HCT116 (cell line): Measurements from ENCODE around the gene MINDY3. TPM values are rescaled to one million over a fixed set of nuclear protein-coding genes. Genes with fewer than 3 reads are reported as not detected.

ENCODE experiments used
- ATAC-seq: fragments of 200-7000 bp; cut with Tn5 transposase; 2 replicates; pipeline ENCODE4 v1.9.1; 2020; ENCODE audit warnings: mild to moderate bottlenecking, moderate library complexity
- BruUV-seq: library from RNA; stranded (reverse); fragments of 400-500 nt; replicated peaks from 2 replicates; lab custom pipeline; 2021; lab: Mats Ljungman, UMichigan
- CTCF ChIA-PET: fragments of 300-600 bp; sonication (Branson Sonifier 250); formaldehyde crosslinking; loops from one replicate; lab custom pipeline; 2021; ENCODE audit warnings: antibody characterized with exemption; lab: Charles Lee
- POLR2A ChIA-PET: fragments of 300-600, 350-600 bp; sonication (Branson Sonifier 250); formaldehyde crosslinking; loops from one replicate; lab custom pipeline; 2021; ENCODE audit warnings: antibody characterized with exemption; lab: Charles Lee
- RAD21 ChIA-PET, 2 experiments: fragments of 300-600 bp; sonication (Branson Sonifier 250); formaldehyde crosslinking; loops; one replicate each; lab custom pipeline; 2023; ENCODE audit warnings: low total read pairs in 2 of 2; ENCODE audit not compliant: uncharacterized antibody in 2 of 2, unreplicated experiment in 2 of 2, low non-redundant PET in 1 of 2; lab: Charles Lee
- DNase-seq: peaks from one replicate; pipeline ENCODE4 v3.0.0-alpha.2; 2010; ENCODE audit warnings: low read depth, low spot score
- H2AFZ ChIP-seq: fragments of 200-600 bp; shearing (Covaris generic), sonication (generic); 2 replicates; pipeline ENCODE4 v1.6.1; 2017; ENCODE audit warnings: low read depth, mixed run types, mixed read lengths, antibody characterized with exemption, low read length; ENCODE audit not compliant: poor library complexity, severe bottlenecking
- H3K27ac ChIP-seq: 2 replicates; pipeline ENCODE4 v1.5.1; 2012; ENCODE audit warnings: low read depth, low read length
- H3K27me3 ChIP-seq: fragments of 200-600 bp; sonication (generic); 2 replicates; pipeline ENCODE4 v1.6.1; 2016; ENCODE audit warnings: mixed run types, low read length, mixed read lengths; ENCODE audit not compliant: insufficient read depth
- H3K36me3 ChIP-seq, 2 experiments: fragments of 200-500 bp in 1 of 2; fragments of 200-600 bp in 1 of 2; sonication (Bioruptor generic) in 1 of 2; sonication (generic) in 1 of 2; 2 replicates each; pipeline versions ENCODE4 v1.5.1 to v1.6.1; 2014 to 2016; ENCODE audit warnings: low read length in 2 of 2, inconsistent platforms in 1 of 2, mixed read lengths in 1 of 2, mixed run types in 1 of 2; ENCODE audit not compliant: insufficient read depth in 2 of 2, control insufficient read depth in 1 of 2
- H3K4me1 ChIP-seq, 2 experiments: fragments of 200-600 bp in 1 of 2; sonication (generic) in 1 of 2; 2 replicates each; pipeline versions ENCODE4 v1.5.1 to v1.6.1; 2012 to 2017; ENCODE audit warnings: low read length in 2 of 2, inconsistent platforms in 1 of 2, mild to moderate bottlenecking in 1 of 2, mixed read lengths in 1 of 2, mixed run types in 1 of 2, moderate library complexity in 1 of 2; ENCODE audit not compliant: insufficient read depth in 2 of 2, control insufficient read depth in 1 of 2
- H3K4me2 ChIP-seq: fragments of 200-600 bp; sonication (generic); 2 replicates; pipeline ENCODE4 v1.6.1; 2017; ENCODE audit warnings: mixed run types, low read length, mixed read lengths
- H3K4me3 ChIP-seq, 2 experiments: fragments of 200-600 bp in 1 of 2; sonication (generic) in 1 of 2; replicated peaks in 1 of 2; 2 replicates each; pipeline ENCODE4 v1.5.1; 2011 to 2016; ENCODE audit warnings: low read length in 2 of 2, control low read depth in 1 of 2, low read depth in 1 of 2, mild to moderate bottlenecking in 1 of 2, mixed read lengths in 1 of 2, mixed run types in 1 of 2
- H3K79me2 ChIP-seq: fragments of 200-600 bp; sonication (generic); 2 replicates; pipeline ENCODE4 v1.6.1; 2017; ENCODE audit warnings: mild to moderate bottlenecking, mixed run types, low read length, moderate library complexity, mixed read lengths; ENCODE audit not compliant: insufficient read depth
- H3K9ac ChIP-seq: fragments of 200-600 bp; sonication (generic); 2 replicates; pipeline ENCODE4 v1.6.1; 2016; ENCODE audit warnings: low read length, mixed read lengths
- H3K9me2 ChIP-seq: fragments of 200-600 bp; sonication (generic), shearing (Covaris generic); 2 replicates; pipeline ENCODE4 v1.6.1; 2017; ENCODE audit warnings: mixed run types, mild to moderate bottlenecking, moderate library complexity; ENCODE audit not compliant: insufficient read depth
- H3K9me3 ChIP-seq, 2 experiments: fragments of 200-500 bp in 1 of 2; fragments of 200-600 bp in 1 of 2; sonication (Bioruptor generic) in 1 of 2; sonication (generic) in 1 of 2; 2 replicates each; pipeline ENCODE4 v1.6.1; 2014 to 2017; ENCODE audit warnings: low read length in 2 of 2, mixed read lengths in 2 of 2, inconsistent platforms in 1 of 2, low read depth in 1 of 2, mild to moderate bottlenecking in 1 of 2, mixed run types in 1 of 2, moderate library complexity in 1 of 2; ENCODE audit not compliant: control insufficient read depth in 1 of 2, insufficient read depth in 1 of 2
- H4K20me1 ChIP-seq: fragments of 200-600 bp; sonication (generic), shearing (Covaris generic); 2 replicates; pipeline ENCODE4 v1.6.1; 2017; ENCODE audit warnings: mixed run types, mild to moderate bottlenecking, moderate library complexity; ENCODE audit not compliant: insufficient read depth
- EGR1 ChIP-seq: IDR thresholded peaks from 2 replicates; pipeline ENCODE4 v1.6.1; 2012; ENCODE audit warnings: low read depth
- ELF1 ChIP-seq: IDR thresholded peaks from 2 replicates; pipeline ENCODE4 v1.6.1; 2012; ENCODE audit warnings: low read depth, borderline replicate concordance
- EZH2 ChIP-seq: fragments of 200-600 bp; sonication (generic); IDR thresholded peaks from 2 replicates; pipeline ENCODE4 v1.6.1; 2017; ENCODE audit warnings: antibody characterized with exemption, mixed run types
- EZH2phosphoT487 ChIP-seq: fragments of 200-600 bp; IDR thresholded peaks from 2 replicates; pipeline ENCODE4 v1.6.1; 2018; ENCODE audit warnings: antibody characterized with exemption, borderline replicate concordance
- MAX ChIP-seq: IDR thresholded peaks from 2 replicates; pipeline ENCODE4 v1.6.1; 2012
- POLR2A ChIP-seq: IDR thresholded peaks from 2 replicates; pipeline ENCODE4 v1.7.0; 2011; ENCODE audit warnings: borderline replicate concordance; ENCODE audit not compliant: insufficient read depth, insufficient read length; ENCODE audit errors: extremely low read depth
- POLR2AphosphoS5 ChIP-seq: IDR thresholded peaks from 2 replicates; pipeline ENCODE4 v1.6.1; 2011; ENCODE audit warnings: mild to moderate bottlenecking, low read depth, low read length, moderate library complexity
- RAD21 ChIP-seq: IDR thresholded peaks from 2 replicates; pipeline ENCODE4 v1.6.1; 2012; ENCODE audit warnings: low read depth, mild to moderate bottlenecking
- SIN3A ChIP-seq: IDR thresholded peaks from 2 replicates; pipeline ENCODE4 v1.6.1; 2012; ENCODE audit warnings: low read depth
- SP1 ChIP-seq: IDR thresholded peaks from 2 replicates; pipeline ENCODE4 v1.6.1; 2012; ENCODE audit warnings: low read depth
- TCF7L2 ChIP-seq: IDR thresholded peaks from 2 replicates; pipeline ENCODE4 v1.7.0; 2011; ENCODE audit warnings: borderline replicate concordance, inconsistent platforms; ENCODE audit not compliant: insufficient read depth, insufficient read length; ENCODE audit errors: extremely low read depth
- ZFX ChIP-seq: fragments of 450-650 bp; IDR thresholded peaks from 2 replicates; pipeline ENCODE4 v1.6.1; 2017
- ZNF274 ChIP-seq: fragments of 200-500 bp; sonication (Bioruptor generic); IDR thresholded peaks from 2 replicates; pipeline ENCODE4 v1.6.1; 2014; ENCODE audit warnings: mild to moderate bottlenecking, low read depth, low read length, inconsistent platforms
- intact Hi-C: fragments of 100-400 bp; cut with micrococcal nuclease; formaldehyde crosslinking; loops from 2 replicates; pipeline ENCODE4 v1.10.0; 2022
- total RNA-seq: library from RNA; stranded (reverse); gene quantifications from one replicate; pipeline ENCODE4 v1.2.1, GENCODE V29; 2021; ENCODE audit not compliant: unreplicated experiment

Gene MINDY3
- total RNA-seq, 1 experiment from 2014 or later: 15.5 TPM

GRCh38 chr10:15793664-15794063 lies 66.6 kb downstream of the MINDY3 start:
- Histone ChIP-seq H3K4me1 (no peaks in the 10 kb centered on the region), H3K79me2 (no peaks in the 10 kb centered on the region), H3K36me3 (no peaks in the 10 kb centered on the region), H3K9me2 (no peaks in the 10 kb centered on the region), H3K9me3 (no peaks in the 10 kb centered on the region), H2AFZ (no peak overlapping the region), H3K4me2 (no peak overlapping the region), H3K27ac (no peak overlapping the region), H4K20me1 (no peaks in the 10 kb centered on the region), H3K4me3 (no peak overlapping the region), H3K9ac (no peak overlapping the region), H3K27me3 (no peaks in the 10 kb centered on the region)
- ChIA-PET POLR2A (no interaction called here), CTCF (no interaction called here), RAD21 (no interaction called here)
- BruUV-seq: no TSS peak
- intact Hi-C loops: no loop called here
- no peak for DNase-seq
- TF ChIP-seq ZNF274: no peak
- no peak for TF ChIP-seq ZFX
- TF ChIP-seq POLR2A: no peak
- TF ChIP-seq POLR2AphosphoS5: no peak
- no peak for TF ChIP-seq ELF1
- ATAC-seq: no peak

DNA sequence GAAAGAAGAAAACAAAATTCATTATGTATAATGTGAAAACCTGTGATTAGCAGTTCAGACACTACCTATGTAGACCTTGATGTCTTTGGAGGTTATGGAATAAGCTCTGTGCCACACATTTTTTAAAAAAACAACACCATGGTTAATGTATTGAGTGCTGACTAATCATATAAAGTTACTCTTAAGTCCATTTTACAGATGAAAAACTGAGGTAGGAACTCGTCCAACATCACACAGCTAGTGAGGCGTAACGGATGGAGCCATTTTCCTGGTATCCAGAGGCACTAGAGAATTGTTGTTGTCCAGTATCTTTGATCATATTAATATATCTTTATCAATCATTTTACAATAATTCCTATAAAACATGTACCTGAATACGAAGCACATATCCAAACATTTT lies 67.5 kb downstream of the MINDY3 start:
- no peak overlapping the region for H3K4me3 ChIP-seq
- H3K79me2 ChIP-seq: no peaks in the 10 kb centered on the region
- no TSS peak for BruUV-seq
- H3K36me3 ChIP-seq: no peaks in the 10 kb centered on the region
- no peak for DNase-seq
- H2AFZ ChIP-seq: no peak overlapping the region
- no peak overlapping the region for H3K9ac ChIP-seq
- ChIA-PET CTCF (no interaction called here), RAD21 (no interaction called here), POLR2A (no interaction called here)
- H3K27ac ChIP-seq: no peak overlapping the region
- H3K9me3 ChIP-seq: no peaks in the 10 kb centered on the region
- no peak for ATAC-seq
- no peak overlapping the region for H3K4me2 ChIP-seq
- no peaks in the 10 kb centered on the region for H3K4me1 ChIP-seq
- H3K27me3 ChIP-seq: no peaks in the 10 kb centered on the region
- no peaks in the 10 kb centered on the region for H3K9me2 ChIP-seq
- no peak for TF ChIP-seq TCF7L2
- no peak for TF ChIP-seq ZFX
- no peak for TF ChIP-seq POLR2A
- TF ChIP-seq EZH2phosphoT487: no peak
- TF ChIP-seq SIN3A: no peak
- TF ChIP-seq MAX: no peak
- TF ChIP-seq POLR2AphosphoS5: no peak
- no peak for TF ChIP-seq SP1
- no peak for TF ChIP-seq EZH2
- no peak for TF ChIP-seq EGR1
- TF ChIP-seq RAD21: no peak
- intact Hi-C loops: no loop called here
- H4K20me1 ChIP-seq: no peaks in the 10 kb centered on the region
